Cardiac fibroblast (primary cell): ENCODE measurements around the gene MARK3.

Source experiments
- DNase-seq, 2 donors: peaks; one replicate each; pipeline versions ENCODE4 v3.0.0 to v3.0.0-alpha.2; 2010; ENCODE audit warnings: low read depth in 2 of 2
- H3K4me3 ChIP-seq, 2 donors: replicated peaks in 1 of 2; 1 replicate in 1 of 2; 2 replicates in 1 of 2; pipeline ENCODE4 v1.5.1; 2011; ENCODE audit warnings: low read depth in 2 of 2, low read length in 2 of 2, mild to moderate bottlenecking in 2 of 2, moderate library complexity in 1 of 2
- CTCF ChIP-seq: IDR thresholded peaks from one replicate; pipeline ENCODE4 v1.5.1; 2011; ENCODE audit warnings: low read depth, mild to moderate bottlenecking, low read length, inconsistent platforms

Gene MARK3

GRCh38 chr14:103540821-103541708 is 155.8 kb downstream of the MARK3 start:
- H3K4me3 ChIP-seq: no peak overlapping the region
- DNase-seq: no peak
- TF ChIP-seq CTCF: no peak

GRCh38 chr14:103541709-103542604 is 156.7 kb downstream of the MARK3 start:
- TF ChIP-seq CTCF: no peak
- no peak overlapping the region for H3K4me3 ChIP-seq
- DNase-seq: no peak

- TF ChIP-seq CTCF: no peak
- DNase-seq: no peak
- H3K4me3 ChIP-seq: no peak overlapping the region
Observed at GRCh38 chr14:103542605-103543088, 157.4 kb downstream of the MARK3 start.

- DNase-seq: no peak
- no peak for TF ChIP-seq CTCF
- H3K4me3 ChIP-seq: no peak overlapping the region
Observed at GRCh38 chr14:103543140-103543539, 157.9 kb downstream of the MARK3 start.

GRCh38 chr14:103543721-103544387 is 158.6 kb downstream of the MARK3 start:
- no peak for TF ChIP-seq CTCF
- no peak for DNase-seq
- H3K4me3 ChIP-seq: no peak overlapping the region
